Caco-2 (cell line): ENCODE data around the gene PRLR. TPM values are rescaled to one million over a fixed set of nuclear protein-coding genes. Genes with fewer than 3 reads are reported as not detected.

Experiments used
- BruUV-seq: library from RNA; stranded (reverse); fragments of 400-500 nt; replicated peaks from 2 replicates; lab custom pipeline; 2021; lab: Mats Ljungman, UMichigan
- CTCF ChIA-PET: fragments of 300-600 bp; sonication (Branson Sonifier 250); formaldehyde crosslinking; loops from one replicate; lab custom pipeline; 2022; ENCODE audit warnings: antibody characterized with exemption; lab: Charles Lee
- POLR2A ChIA-PET: fragments of 300-600 bp; sonication (Branson Sonifier 250); formaldehyde crosslinking; loops from one replicate; lab custom pipeline; 2022; ENCODE audit warnings: antibody characterized with exemption; lab: Charles Lee
- DNase-seq, 2 experiments: peaks; one replicate each; pipeline versions ENCODE4 v3.0.0 to v3.0.0-alpha.2; 2020 to 2022
- H3K27me3 ChIP-seq: replicated peaks from 2 replicates; pipeline ENCODE4 v1.6.0; 2011; ENCODE audit warnings: low read length; ENCODE audit not compliant: control insufficient read depth, insufficient read depth
- H3K36me3 ChIP-seq: 2 replicates; pipeline ENCODE4 v1.5.1; 2011; ENCODE audit warnings: low read length; ENCODE audit not compliant: control insufficient read depth, insufficient read depth
- H3K4me1 ChIP-seq: fragments of 250-450 bp; sonication (Bioruptor Pico); 2 replicates; pipeline ENCODE4 v1.5.1; 2020; ENCODE audit warnings: mild to moderate bottlenecking
- H3K4me3 ChIP-seq: 2 replicates; pipeline ENCODE4 v1.5.1; 2011; ENCODE audit warnings: low read depth, mild to moderate bottlenecking, control low read depth, low read length
- H3K9me3 ChIP-seq: fragments of 250-450 bp; sonication (Bioruptor Pico); 2 replicates; pipeline ENCODE4 v1.5.1; 2020; ENCODE audit warnings: mild to moderate bottlenecking, moderate library complexity
- H3K27ac Mint-ChIP-seq: one replicate; pipeline ENCODE4 v1.8.0; 2022; ENCODE audit warnings: mixed read lengths; ENCODE audit not compliant: unreplicated experiment
- H3K27me3 Mint-ChIP-seq: one replicate; pipeline ENCODE4 v1.8.0; 2022; ENCODE audit warnings: mixed read lengths; ENCODE audit not compliant: insufficient read depth, unreplicated experiment
- H3K36me3 Mint-ChIP-seq: one replicate; pipeline ENCODE4 v1.8.0; 2022; ENCODE audit warnings: mild to moderate bottlenecking, mixed read lengths; ENCODE audit not compliant: insufficient read depth, unreplicated experiment
- H3K4me1 Mint-ChIP-seq: one replicate; pipeline ENCODE4 v1.8.0; 2022; ENCODE audit warnings: low read depth, mixed read lengths; ENCODE audit not compliant: unreplicated experiment
- H3K4me3 Mint-ChIP-seq: one replicate; pipeline ENCODE4 v1.8.0; 2022; ENCODE audit warnings: mild to moderate bottlenecking, moderate library complexity, mixed read lengths; ENCODE audit not compliant: unreplicated experiment
- H3K9me3 Mint-ChIP-seq: one replicate; pipeline ENCODE4 v1.8.0; 2022; ENCODE audit warnings: mixed read lengths; ENCODE audit not compliant: unreplicated experiment
- CTCF ChIP-seq, 2 experiments: fragments of 200-600 bp in 1 of 2; IDR thresholded peaks; 1 replicate in 1 of 2; 2 replicates in 1 of 2; pipeline versions ENCODE4 v1.5.1 to v1.8.0; 2011 to 2022; ENCODE audit warnings: antibody characterized with exemption in 1 of 2, control low read depth in 1 of 2, inconsistent platforms in 1 of 2, low read depth in 1 of 2, low read length in 1 of 2, mild to moderate bottlenecking in 1 of 2, moderate library complexity in 1 of 2; ENCODE audit not compliant: insufficient read depth in 1 of 2, severe bottlenecking in 1 of 2, unreplicated experiment in 1 of 2
- intact Hi-C: fragments of 100-400 bp; cut with micrococcal nuclease; formaldehyde crosslinking; loops from one replicate; pipeline ENCODE4 v1.10.0; 2022; ENCODE audit not compliant: unreplicated experiment
- total RNA-seq: library from RNA; stranded (reverse); gene quantifications from 2 replicates; pipeline ENCODE4 v1.2.3, GENCODE V29; 2022

PRLR gene
- total RNA-seq, 1 experiment from 2014 or later: 2.3 TPM

- CTCF ChIA-PET: no interaction called here
- Mint-ChIP-seq H3K27ac (no peak overlapping the region), H3K36me3 (no peaks in the 10 kb centered on the region), H3K27me3 (peaks cover 6% of the 10 kb centered on the region), H3K9me3 (no peaks in the 10 kb centered on the region), H3K4me1 (no peaks in the 10 kb centered on the region), H3K4me3 (no peak overlapping the region)
- no peak for DNase-seq
- H3K36me3 ChIP-seq: no peaks in the 10 kb centered on the region
- intact Hi-C loops: no loop called here
- H3K4me3 ChIP-seq: no peak overlapping the region
- H3K9me3 ChIP-seq: no peaks in the 10 kb centered on the region
- TF ChIP-seq CTCF (IDR thresholded peaks at IDR 0.05; ENCODE audit: insufficient read depth in 1 of 2, low read depth in 1 of 2, low read length in 1 of 2, severe bottlenecking in 1 of 2, unreplicated experiment in 1 of 2): no peak
- H3K27me3 ChIP-seq: no peaks in the 10 kb centered on the region
- BruUV-seq: no TSS peak
- H3K4me1 ChIP-seq: no peaks in the 10 kb centered on the region
- POLR2A ChIA-PET: no interaction called here
Observed at GRCh38 chr5:35145691-35146317, 84.5 kb downstream of the PRLR start.

GRCh38 chr5:35145012-35145411 lies 85.3 kb downstream of the PRLR start:
- Mint-ChIP-seq H3K4me3 (no peak overlapping the region), H3K9me3 (no peaks in the 10 kb centered on the region), H3K27ac (no peak overlapping the region), H3K36me3 (no peaks in the 10 kb centered on the region), H3K4me1 (no peaks in the 10 kb centered on the region), H3K27me3 (peaks cover 6% of the 10 kb centered on the region)
- no TSS peak for BruUV-seq
- Histone ChIP-seq H3K27me3 (no peaks in the 10 kb centered on the region), H3K4me1 (no peaks in the 10 kb centered on the region), H3K4me3 (no peak overlapping the region), H3K36me3 (no peaks in the 10 kb centered on the region), H3K9me3 (no peaks in the 10 kb centered on the region)
- CTCF ChIA-PET: no interaction called here
- no peak for TF ChIP-seq CTCF (IDR thresholded peaks at IDR 0.05; ENCODE audit: insufficient read depth in 1 of 2, low read depth in 1 of 2, low read length in 1 of 2, severe bottlenecking in 1 of 2, unreplicated experiment in 1 of 2)
- intact Hi-C loops: no loop called here
- POLR2A ChIA-PET: no interaction called here
- DNase-seq: no peak

- H3K9me3 ChIP-seq: no peaks in the 10 kb centered on the region
- Mint-ChIP-seq H3K27ac (no peak overlapping the region), H3K4me1 (no peaks in the 10 kb centered on the region), H3K36me3 (no peaks in the 10 kb centered on the region), H3K9me3 (no peaks in the 10 kb centered on the region), H3K4me3 (no peak overlapping the region), H3K27me3 (peaks cover 6% of the 10 kb centered on the region)
- DNase-seq: no peak
- H3K4me1 ChIP-seq: no peaks in the 10 kb centered on the region
- ChIA-PET POLR2A (no interaction called here), CTCF (no interaction called here)
- H3K4me3 ChIP-seq: no peak overlapping the region
- TF ChIP-seq CTCF (IDR thresholded peaks at IDR 0.05; ENCODE audit: insufficient read depth in 1 of 2, low read depth in 1 of 2, low read length in 1 of 2, severe bottlenecking in 1 of 2, unreplicated experiment in 1 of 2): no peak
- no TSS peak for BruUV-seq
- no peaks in the 10 kb centered on the region for H3K27me3 ChIP-seq
- H3K36me3 ChIP-seq: no peaks in the 10 kb centered on the region
- intact Hi-C loops: no loop called here
Observed at GRCh38 chr5:35143841-35144240, 86.4 kb downstream of the PRLR start.
